OCI-LY7 (cell line): ENCODE data around the gene PRSS1. TPM values are rescaled to one million over a fixed set of nuclear protein-coding genes. Genes with fewer than 3 reads are reported as not detected.

Experiments
- BruUV-seq: library from RNA; stranded (reverse); fragments of 400-500 nt; replicated peaks from 2 replicates; lab custom pipeline; 2021; lab: Mats Ljungman, UMichigan
- CTCF ChIA-PET: fragments of 300-600 bp; sonication (Branson Sonifier 250); formaldehyde crosslinking; loops from one replicate; lab custom pipeline; 2022; ENCODE audit warnings: antibody characterized with exemption; ENCODE audit not compliant: unreplicated experiment; lab: Charles Lee
- POLR2A ChIA-PET: fragments of 300-600 bp; sonication (Branson Sonifier 250); formaldehyde crosslinking; loops from one replicate; lab custom pipeline; 2022; ENCODE audit warnings: antibody characterized with exemption; lab: Charles Lee
- DNase-seq: peaks from one replicate; pipeline ENCODE4 v3.0.0-alpha.2; 2015; ENCODE audit warnings: low spot score
- H2AFZ ChIP-seq: fragments of 200-600 bp; sonication (generic), shearing (Covaris generic); 2 replicates; pipeline ENCODE4 v1.6.1; 2014; ENCODE audit warnings: mild to moderate bottlenecking, antibody characterized with exemption, low read length, moderate library complexity
- H3K27ac ChIP-seq: fragments of 200-600 bp; sonication (generic); 2 replicates; pipeline ENCODE4 v1.5.1; 2014; ENCODE audit warnings: mixed run types, low read depth, mild to moderate bottlenecking, moderate library complexity, low read length, inconsistent platforms; ENCODE audit not compliant: poor library complexity, severe bottlenecking
- H3K36me3 ChIP-seq: fragments of 200-600 bp; sonication (generic); 2 replicates; pipeline ENCODE4 v1.6.1; 2014; ENCODE audit warnings: mild to moderate bottlenecking, antibody characterized with exemption, low read length, moderate library complexity, mixed read lengths; ENCODE audit not compliant: insufficient read depth
- H3K4me1 ChIP-seq: fragments of 200-600 bp; sonication (generic); 2 replicates; pipeline ENCODE4 v1.5.1; 2014; ENCODE audit warnings: mild to moderate bottlenecking, low read length; ENCODE audit not compliant: insufficient read depth, poor library complexity, severe bottlenecking
- H3K4me2 ChIP-seq: fragments of 200-600 bp; sonication (generic); 2 replicates; pipeline ENCODE4 v1.6.1; 2014; ENCODE audit warnings: mild to moderate bottlenecking, low read length
- H3K4me3 ChIP-seq: fragments of 200-600 bp; sonication (generic); 2 replicates; pipeline ENCODE4 v1.5.1; 2014; ENCODE audit warnings: mild to moderate bottlenecking, low read depth, low read length; ENCODE audit not compliant: poor library complexity, severe bottlenecking
- H3K79me2 ChIP-seq: fragments of 200-600 bp; sonication (generic); 2 replicates; pipeline ENCODE4 v1.6.1; 2016; ENCODE audit warnings: low read depth, mild to moderate bottlenecking, low read length, moderate library complexity, mixed read lengths; ENCODE audit not compliant: insufficient read depth
- H3K9me2 ChIP-seq: fragments of 200-600 bp; sonication (generic); 2 replicates; pipeline ENCODE4 v1.6.1; 2016; ENCODE audit warnings: mild to moderate bottlenecking, low read length, mixed read lengths; ENCODE audit not compliant: insufficient read depth
- H3K9me3 ChIP-seq: fragments of 200-600 bp; sonication (generic); 2 replicates; pipeline ENCODE4 v1.6.1; 2014; ENCODE audit warnings: mild to moderate bottlenecking, mixed run types, low read length, mixed read lengths
- H4K20me1 ChIP-seq: fragments of 200-600 bp; sonication (generic); 2 replicates; pipeline ENCODE4 v1.6.1; 2014; ENCODE audit warnings: mild to moderate bottlenecking, antibody characterized with exemption, low read length, moderate library complexity, mixed read lengths; ENCODE audit not compliant: insufficient read depth
- CTCF ChIP-seq: fragments of 200-600 bp; sonication (generic); conservative IDR thresholded peaks from 2 replicates; pipeline ENCODE4 v1.5.1; 2014; ENCODE audit warnings: mild to moderate bottlenecking, antibody characterized with exemption, low read length, moderate library complexity, mixed read lengths
- EZH2phosphoT487 ChIP-seq: fragments of 200-600 bp; sonication (generic); IDR thresholded peaks from 2 replicates; pipeline ENCODE4 v1.6.1; 2018; ENCODE audit warnings: low read depth, borderline replicate concordance, mild to moderate bottlenecking, mixed run types, antibody characterized with exemption, low read length, moderate library complexity, mixed read lengths
- intact Hi-C: fragments of 100-400 bp; cut with micrococcal nuclease; formaldehyde crosslinking; loops from one replicate; pipeline ENCODE4 v1.10.0; 2022; ENCODE audit not compliant: unreplicated experiment
- total RNA-seq, 2 experiments: library from RNA; depleted of rRNA in 1 of 2; stranded (reverse); fragments of >200 nt in 1 of 2; shearing (Covaris generic) in 1 of 2; gene quantifications; 2 replicates each; pipeline ENCODE4 v1.2.3, GENCODE V29; 2014 to 2022

Gene PRSS1
- total RNA-seq, 2 experiments from 2014 or later: not detected

- intact Hi-C loops: no loop called here
- Histone ChIP-seq H2AFZ (no peak overlapping the region), H3K27ac (peak overlapping the region; percentile 78), H3K9me3 (no peaks in the 10 kb centered on the region), H3K36me3 (no peaks in the 10 kb centered on the region), H3K4me2 (peak overlapping the region; percentile 61), H3K4me1 (peaks cover 35% of the 10 kb centered on the region), H3K4me3 (peak overlapping the region; percentile 7), H3K9me2 (no peaks in the 10 kb centered on the region), H3K79me2 (no peaks in the 10 kb centered on the region), H4K20me1 (no peaks in the 10 kb centered on the region)
- POLR2A ChIA-PET: interaction anchor here (0.7 to 3.0 kb wide), 11 partner anchors 9 to 165 kb away, joined by 3 to 23 read pairs (median 4); no protein-coding TSS in a partner anchor
- no TSS peak for BruUV-seq
- DNase-seq: no peak
- CTCF ChIA-PET: interaction anchor here (1.0 to 2.3 kb wide), 4 partner anchors 11 to 58 kb away, joined by 3 to 15 read pairs (median 6); no protein-coding TSS in a partner anchor
- no peak for TF ChIP-seq EZH2phosphoT487
- TF ChIP-seq CTCF: no peak
Observed at GRCh38 chr7:142772051-142772450, 22.8 kb downstream of the PRSS1 start.

GRCh38 chr7:142772673-142773072, 23.4 kb downstream of the PRSS1 start:
- ChIA-PET POLR2A (interaction anchor here (1.4 to 3.0 kb wide), 3 partner anchors 8 to 59 kb away, joined by 3 to 23 read pairs (median 21); no protein-coding TSS in a partner anchor), CTCF (interaction anchor here (2.3 kb wide), 1 partner anchor 10 kb away, joined by 15 read pairs; no protein-coding TSS in a partner anchor)
- Histone ChIP-seq H3K9me3 (no peaks in the 10 kb centered on the region), H3K36me3 (no peaks in the 10 kb centered on the region), H3K9me2 (no peaks in the 10 kb centered on the region), H3K4me1 (peaks cover 35% of the 10 kb centered on the region), H3K4me3 (no peak overlapping the region), H2AFZ (no peak overlapping the region), H3K4me2 (peak overlapping the region; percentile 61; the same call in 1 of the 2 replicates), H3K79me2 (no peaks in the 10 kb centered on the region), H4K20me1 (no peaks in the 10 kb centered on the region), H3K27ac (peak overlapping the region; percentile 78)
- intact Hi-C loops: no loop called here
- no peak for TF ChIP-seq CTCF
- TF ChIP-seq EZH2phosphoT487: no peak
- no peak for DNase-seq
- BruUV-seq: no TSS peak

GRCh38 chr7:142773230-142773629, 24.0 kb downstream of the PRSS1 start:
- DNase-seq: no peak
- Histone ChIP-seq H3K4me1 (peaks cover 35% of the 10 kb centered on the region), H3K9me3 (no peaks in the 10 kb centered on the region), H3K4me3 (no peak overlapping the region), H3K36me3 (no peaks in the 10 kb centered on the region), H3K79me2 (no peaks in the 10 kb centered on the region), H3K9me2 (no peaks in the 10 kb centered on the region), H4K20me1 (no peaks in the 10 kb centered on the region), H3K27ac (no peak overlapping the region), H3K4me2 (no peak overlapping the region), H2AFZ (no peak overlapping the region)
- ChIA-PET CTCF (interaction anchor here (2.3 kb wide), 1 partner anchor 10 kb away, joined by 15 read pairs; no protein-coding TSS in a partner anchor), POLR2A (interaction anchor here (2.7 to 3.0 kb wide), 2 partner anchors 36 to 59 kb away, joined by 21 to 23 read pairs; no protein-coding TSS in a partner anchor)
- TF ChIP-seq EZH2phosphoT487 (no peak), CTCF (no peak)
- intact Hi-C loops: no loop called here
- BruUV-seq: no TSS peak
